GM23338 (cell line): Measurements from ENCODE around the gene PAQR6. TPM values are rescaled to one million over a fixed set of nuclear protein-coding genes. Genes with fewer than 3 reads are reported as not detected.
A peak's percentile ranks its signal among the peaks of the same experiment; 100 is the strongest.

Experiments used
- ATAC-seq: fragments of 200-7000 bp; cut with Tn5 transposase; 3 replicates; pipeline ENCODE4 v1.9.1; 2020
- DNase-seq: peaks from one replicate; pipeline ENCODE4 v3.0.0-alpha.2; 2015; ENCODE audit warnings: low spot score
- H2AFZ ChIP-seq: fragments of 200-600 bp; sonication (generic); 2 replicates; pipeline ENCODE4 v1.8.0; 2016; ENCODE audit warnings: antibody characterized with exemption, mild to moderate bottlenecking, moderate library complexity
- H3F3A ChIP-seq: fragments of 200-600 bp; sonication (generic); replicated peaks from 2 replicates; pipeline ENCODE4 v1.8.0; 2017; ENCODE audit warnings: antibody characterized with exemption, mixed run types, low read depth
- H3K27ac ChIP-seq: fragments of 200-600 bp; sonication (generic); 2 replicates; pipeline ENCODE4 v1.6.1; 2016; ENCODE audit warnings: low read depth
- H3K27me3 ChIP-seq: fragments of 200-600 bp; sonication (generic); 2 replicates; pipeline ENCODE4 v1.8.0; 2016; ENCODE audit warnings: mild to moderate bottlenecking, mixed run types, moderate library complexity; ENCODE audit not compliant: insufficient read depth
- H3K36me3 ChIP-seq: fragments of 200-600 bp; sonication (generic); 2 replicates; pipeline ENCODE4 v1.8.0; 2016; ENCODE audit warnings: mild to moderate bottlenecking; ENCODE audit not compliant: insufficient read depth
- H3K4me1 ChIP-seq: fragments of 200-600 bp; sonication (generic); 2 replicates; pipeline ENCODE4 v1.8.0; 2016; ENCODE audit warnings: mild to moderate bottlenecking, moderate library complexity; ENCODE audit not compliant: insufficient read depth
- H3K4me2 ChIP-seq: fragments of 200-600 bp; sonication (generic); 2 replicates; pipeline ENCODE4 v1.7.1; 2017; ENCODE audit warnings: mixed run types
- H3K4me3 ChIP-seq: fragments of 200-600 bp; sonication (generic); 2 replicates; pipeline ENCODE4 v1.6.1; 2016; ENCODE audit warnings: mixed run types
- H3K79me2 ChIP-seq: fragments of 200-600 bp; sonication (generic); replicated peaks from 2 replicates; pipeline ENCODE4 v1.8.0; 2017; ENCODE audit warnings: mild to moderate bottlenecking; ENCODE audit not compliant: insufficient read depth
- H3K9me2 ChIP-seq: fragments of 200-600 bp; sonication (generic); 2 replicates; pipeline ENCODE4 v1.8.0; 2017; ENCODE audit not compliant: insufficient read depth
- H4K20me1 ChIP-seq: fragments of 200-600 bp; sonication (generic); replicated peaks from 2 replicates; pipeline ENCODE4 v1.8.0; 2017; ENCODE audit warnings: mild to moderate bottlenecking; ENCODE audit not compliant: insufficient read depth
- H3K27ac Mint-ChIP-seq: 2 replicates; pipeline ENCODE4 v1.8.0; 2020; ENCODE audit warnings: inconsistent platforms, mild to moderate bottlenecking, moderate library complexity, mixed read lengths
- H3K27me3 Mint-ChIP-seq: 3 replicates; pipeline ENCODE4 v1.8.0; 2022; ENCODE audit warnings: low read depth, mild to moderate bottlenecking, moderate library complexity, mixed read lengths, inconsistent platforms; ENCODE audit not compliant: insufficient read depth, poor library complexity
- H3K36me3 Mint-ChIP-seq: 3 replicates; pipeline ENCODE4 v1.8.0; 2021; ENCODE audit warnings: low read depth, mild to moderate bottlenecking, inconsistent platforms, moderate library complexity, mixed read lengths
- H3K4me1 Mint-ChIP-seq: 3 replicates; pipeline ENCODE4 v1.8.0; 2020; ENCODE audit warnings: mild to moderate bottlenecking, inconsistent platforms, mixed read lengths
- H3K4me3 Mint-ChIP-seq: 3 replicates; pipeline ENCODE4 v1.8.0; 2021; ENCODE audit warnings: moderate library complexity, mild to moderate bottlenecking, inconsistent platforms, mixed read lengths
- H3K9me3 Mint-ChIP-seq: 3 replicates; pipeline ENCODE4 v1.8.0; 2020; ENCODE audit warnings: moderate library complexity, mild to moderate bottlenecking, inconsistent platforms, mixed read lengths
- CTCF ChIP-seq, 2 experiments: fragments of 200-600 bp in 1 of 2; sonication (generic) in 1 of 2; conservative IDR thresholded peaks; 2 replicates each; pipeline versions ENCODE4 v1.5.1 to v1.6.1; 2016 to 2017; ENCODE audit warnings: antibody characterized with exemption in 2 of 2, low read depth in 2 of 2, mild to moderate bottlenecking in 2 of 2, moderate library complexity in 1 of 2
- ETS1 ChIP-seq: IDR thresholded peaks from 2 replicates; pipeline ENCODE4 v1.6.1; 2016; ENCODE audit warnings: antibody characterized with exemption
- EZH2 ChIP-seq: fragments of 200-600 bp; sonication (generic); IDR thresholded peaks from one replicate; pipeline ENCODE4 v1.8.0; 2017; ENCODE audit warnings: antibody characterized with exemption, mild to moderate bottlenecking, low read depth; ENCODE audit not compliant: unreplicated experiment
- NANOG ChIP-seq: IDR thresholded peaks from 2 replicates; pipeline ENCODE4 v1.6.1; 2016; ENCODE audit warnings: antibody characterized with exemption, borderline replicate concordance
- POLR2AphosphoS5 ChIP-seq: IDR thresholded peaks from 2 replicates; pipeline ENCODE4 v1.6.1; 2016; ENCODE audit warnings: antibody characterized with exemption, low read depth
- REST ChIP-seq: IDR thresholded peaks from one replicate; pipeline ENCODE4 v1.6.1; 2018; ENCODE audit warnings: antibody characterized with exemption; ENCODE audit not compliant: unreplicated experiment
- ZNF114 ChIP-seq: fragments of 250-450 bp; sonication (Bioruptor Pico); IDR thresholded peaks from 2 replicates; pipeline ENCODE4 v1.5.0; 2020; ENCODE audit warnings: mild to moderate bottlenecking, moderate library complexity
- polyA plus RNA-seq: library from polyadenylated mRNA; unstranded; fragments of >200 nt; fragmentation: Nextera tagmentation; extraction: Ambion mirVana; gene quantifications from 2 replicates; pipeline ENCODE4 v1.2.1, GENCODE V29; 2016
- total RNA-seq: library from RNA; depleted of rRNA; stranded (reverse); fragments of >200 nt; shearing (Covaris generic); gene quantifications from 2 replicates; pipeline ENCODE4 v1.2.3, GENCODE V29; 2014

PAQR6 gene
- total and polyA plus RNA-seq, 2 experiments from 2014 or later = 2.4 to 4.2 TPM

- peak overlapping the region; percentile 74; the same call in 1 of the 2 replicates for H3K27ac Mint-ChIP-seq
- TF ChIP-seq CTCF (conservative IDR thresholded peaks at IDR 0.05; ENCODE audit: low read depth in 2 of 2) = no peak
- peaks cover 34% of the 10 kb centered on the region for H3K4me1 Mint-ChIP-seq
- peaks cover 12% of the 10 kb centered on the region for H3K36me3 Mint-ChIP-seq
- peak overlapping the region; percentile 64; the same call in 1 of the 2 replicates for H3K4me3 ChIP-seq
- peaks cover 33% of the 10 kb centered on the region for H3K4me1 ChIP-seq
- peaks cover 15% of the 10 kb centered on the region for H3F3A ChIP-seq
- H3K79me2 ChIP-seq = no peaks in the 10 kb centered on the region
- no peaks in the 10 kb centered on the region for H3K9me2 ChIP-seq
- peaks cover 22% of the 10 kb centered on the region for H3K27me3 Mint-ChIP-seq
- H2AFZ ChIP-seq = no peak overlapping the region
- H3K27me3 ChIP-seq = no peaks in the 10 kb centered on the region
- no peaks in the 10 kb centered on the region for H3K9me3 Mint-ChIP-seq
- no peak overlapping the region for H3K27ac ChIP-seq
- no peak for DNase-seq
- no peak for ATAC-seq
- peak overlapping the region; percentile 91 for H3K4me2 ChIP-seq
- H3K4me3 Mint-ChIP-seq = peak overlapping the region; percentile 78
- H4K20me1 ChIP-seq = no peaks in the 10 kb centered on the region
- H3K36me3 ChIP-seq = no peaks in the 10 kb centered on the region
These were observed 3.1 kb downstream of the PAQR6 start for GRCh38 chr1:156244712-156245111.

GRCh38 chr1:156244126-156244525 lies 3.7 kb downstream of the PAQR6 start:
- DNase-seq = no peak
- no peaks in the 10 kb centered on the region for H3K27me3 ChIP-seq
- no peaks in the 10 kb centered on the region for H3K36me3 ChIP-seq
- no peak overlapping the region for H3K4me3 ChIP-seq
- H2AFZ ChIP-seq = no peak overlapping the region
- H3K9me2 ChIP-seq = no peaks in the 10 kb centered on the region
- TF ChIP-seq ETS1 (no peak), POLR2AphosphoS5 (no peak), ZNF114 (CRISPR knock-in tag) (no peak)
- H3K27me3 Mint-ChIP-seq = peaks cover 22% of the 10 kb centered on the region
- peaks cover 15% of the 10 kb centered on the region for H3F3A ChIP-seq
- H3K9me3 Mint-ChIP-seq = no peaks in the 10 kb centered on the region
- H3K27ac ChIP-seq = no peak overlapping the region
- H3K4me1 ChIP-seq = peaks cover 33% of the 10 kb centered on the region
- H3K4me1 Mint-ChIP-seq = peaks cover 29% of the 10 kb centered on the region
- H3K4me3 Mint-ChIP-seq = no peak overlapping the region
- no peak for ATAC-seq
- H3K36me3 Mint-ChIP-seq = peaks cover 11% of the 10 kb centered on the region
- no peaks in the 10 kb centered on the region for H3K79me2 ChIP-seq
- no peak overlapping the region for H3K4me2 ChIP-seq
- no peak overlapping the region for H3K27ac Mint-ChIP-seq
- no peaks in the 10 kb centered on the region for H4K20me1 ChIP-seq

- no peaks in the 10 kb centered on the region for H3K9me3 Mint-ChIP-seq
- no peaks in the 10 kb centered on the region for H3K9me2 ChIP-seq
- no peak overlapping the region for H3K4me3 Mint-ChIP-seq
- H3K79me2 ChIP-seq = no peaks in the 10 kb centered on the region
- H3K4me2 ChIP-seq = no peak overlapping the region
- peaks cover 22% of the 10 kb centered on the region for H3K4me1 ChIP-seq
- H3K4me3 ChIP-seq = no peak overlapping the region
- no peaks in the 10 kb centered on the region for H3K36me3 ChIP-seq
- no peaks in the 10 kb centered on the region for H4K20me1 ChIP-seq
- no peak overlapping the region for H3K27ac Mint-ChIP-seq
- H2AFZ ChIP-seq = no peak overlapping the region
- no peak for DNase-seq
- peaks cover 13% of the 10 kb centered on the region; the same call in 1 of the 2 replicates for H3F3A ChIP-seq
- no peaks in the 10 kb centered on the region for H3K27me3 ChIP-seq
- H3K27me3 Mint-ChIP-seq = peaks cover 21% of the 10 kb centered on the region
- H3K27ac ChIP-seq = no peak overlapping the region; the same call in 1 of the 2 replicates
- no peak for ATAC-seq
- H3K36me3 Mint-ChIP-seq = peaks cover 24% of the 10 kb centered on the region
- H3K4me1 Mint-ChIP-seq = peaks cover 21% of the 10 kb centered on the region
- no peak for TF ChIP-seq REST
- TF ChIP-seq NANOG = no peak
- TF ChIP-seq EZH2 = no peak
These were observed 5.1 kb downstream of the PAQR6 start for GRCh38 chr1:156242738-156243137.
